Ovary (tissue), 3 donors: ENCODE data around the gene EPAS1.

Source experiments
- CTCF ChIP-seq, 3 donors: fragments of 450-650 bp in 2 of 3; fragments of 200-600 bp in 1 of 3; IDR thresholded peaks; one replicate each; pipeline versions ENCODE4 v1.5.1 to v1.8.0; 2016 to 2022; ENCODE audit warnings: antibody characterized with exemption in 3 of 3, mild to moderate bottlenecking in 1 of 3
- EP300 ChIP-seq: sonication (generic); formaldehyde crosslinking; IDR thresholded peaks from one replicate; pipeline ENCODE4 v1.6.1; 2017; ENCODE audit warnings: antibody characterized with exemption
- POLR2A ChIP-seq: fragments of 450-650 bp; IDR thresholded peaks from one replicate; pipeline ENCODE4 v1.6.1; 2017; ENCODE audit warnings: antibody characterized with exemption, mild to moderate bottlenecking, moderate library complexity
- donor health status: DM: no; HTN: no; CAD: no.

DNA sequence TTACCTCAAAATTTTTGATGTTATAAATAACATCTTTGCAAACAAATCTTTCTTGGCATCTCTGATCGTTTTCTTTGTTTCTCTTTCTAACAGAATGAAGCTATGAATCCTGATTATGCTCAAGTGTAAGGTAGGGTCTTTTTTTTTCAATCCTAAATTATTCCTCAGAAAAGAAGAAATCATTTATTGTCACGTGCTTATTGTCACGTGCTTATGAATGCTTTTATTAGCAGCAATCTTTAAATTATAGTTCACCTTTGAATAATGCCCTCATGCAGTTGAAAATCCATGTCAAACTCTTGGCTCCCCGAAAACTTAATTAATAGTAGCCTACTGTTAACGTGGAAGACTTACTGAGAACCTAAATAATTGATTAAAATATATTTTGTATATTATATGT, 39.2 kb upstream of the EPAS1 start:
- no peak for TF ChIP-seq CTCF (IDR thresholded peaks at IDR 0.05)
- TF ChIP-seq POLR2A, result no peak
- TF ChIP-seq EP300, result no peak
